ENCODE data around the gene ZBTB40. TPM values are rescaled to one million over a fixed set of nuclear protein-coding genes. Genes with fewer than 3 reads are reported as not detected.

The ZBTB40 gene
- total and polyA plus RNA-seq, 2 of the 13 experiments (the other 11 are each of a cell fraction or from before 2014, with no cell fraction given), result 8.8 to 16.5 TPM

DNA sequence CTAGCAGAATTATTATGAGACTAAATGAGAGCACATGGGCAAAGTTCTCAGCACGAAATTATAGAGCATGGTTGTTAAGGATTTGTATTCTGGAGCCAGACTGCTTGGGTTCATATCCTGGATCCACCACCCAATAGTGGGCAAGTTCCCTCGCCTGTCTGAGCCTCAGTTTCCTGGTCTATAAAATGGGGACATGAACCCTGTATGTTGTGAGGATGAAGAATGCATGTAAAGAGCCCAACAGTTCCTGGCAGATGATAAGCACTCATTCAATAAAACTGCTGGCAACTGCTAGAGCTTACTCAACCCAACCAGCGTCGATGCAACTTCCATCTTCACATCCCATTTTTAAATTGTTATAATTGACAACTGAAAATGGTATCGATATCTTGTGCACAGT, 47.2 kb upstream of the ZBTB40 start:
- in situ Hi-C loops (cut with HindIII; ENCODE audit: extremely low pct_ligation_motif_present, low pct_unique_long_range_greater_than_20kb), result no loop called here
- no TSS peak for BruUV-seq (replicated peaks)

More for the DNA sequence above, 47.2 kb upstream of the ZBTB40 start:
- intact Hi-C loops (cut with micrococcal nuclease; ENCODE audit: unreplicated experiment), result no loop called here
- Histone ChIP-seq H3K27me3 (ENCODE audit: control insufficient read depth in 1 of 2, insufficient read depth in 2 of 2, low read length in 2 of 2) (peaks cover 5 to 49% of the 10 kb centered on the region in 2 experiments; a peak in 3 of 5 replicates), H3K27ac (ENCODE audit: extremely low read length, insufficient read depth, low read length) (no peak overlapping the region), H4K20me1 (ENCODE audit: insufficient read depth, low read length) (no peaks in the 10 kb centered on the region), H2AFZ (ENCODE audit: low read length) (no peak overlapping the region), H3K9ac (ENCODE audit: insufficient read depth, low read depth, low read length) (no peak overlapping the region), H3K4me2 (ENCODE audit: low read depth, low read length) (no peak overlapping the region), H3K4me3 (replicated peaks in 1 of 3; ENCODE audit: insufficient read depth in 1 of 3, low read depth in 2 of 3, low read length in 3 of 3) (no peak overlapping the region), H3K36me3 (replicated peaks in 1 of 2; ENCODE audit: control insufficient read depth in 1 of 2, insufficient read depth in 2 of 2, low read length in 2 of 2) (no peaks in the 10 kb centered on the region), H3K9me3 (ENCODE audit: low read length) (no peaks in the 10 kb centered on the region), H3K4me1 (ENCODE audit: insufficient read depth, low read length) (no peaks in the 10 kb centered on the region), H3K79me2 (ENCODE audit: insufficient read depth, low read length) (no peaks in the 10 kb centered on the region)
- FAIRE-seq (no peak), DNase-seq (ENCODE audit: low spot score) (no peak), ATAC-seq (no peak)
- TF ChIP-seq ZFP1 (CRISPR knock-in tag; IDR thresholded peaks at IDR 0.05), result no peak
- TF ChIP-seq, protein P1, sequence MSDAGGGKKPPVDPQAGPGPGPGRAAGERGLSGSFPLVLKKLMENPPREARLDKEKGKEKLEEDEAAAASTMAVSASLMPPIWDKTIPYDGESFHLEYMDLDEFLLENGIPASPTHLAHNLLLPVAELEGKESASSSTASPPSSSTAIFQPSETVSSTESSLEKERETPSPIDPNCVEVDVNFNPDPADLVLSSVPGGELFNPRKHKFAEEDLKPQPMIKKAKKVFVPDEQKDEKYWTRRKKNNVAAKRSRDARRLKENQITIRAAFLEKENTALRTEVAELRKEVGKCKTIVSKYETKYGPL (CRISPR knock-in tag; IDR thresholded peaks at IDR 0.05), result no peak
- TF ChIP-seq RELA (CRISPR knock-in tag; IDR thresholded peaks at IDR 0.05), result no peak
- TF ChIP-seq, protein P2, sequence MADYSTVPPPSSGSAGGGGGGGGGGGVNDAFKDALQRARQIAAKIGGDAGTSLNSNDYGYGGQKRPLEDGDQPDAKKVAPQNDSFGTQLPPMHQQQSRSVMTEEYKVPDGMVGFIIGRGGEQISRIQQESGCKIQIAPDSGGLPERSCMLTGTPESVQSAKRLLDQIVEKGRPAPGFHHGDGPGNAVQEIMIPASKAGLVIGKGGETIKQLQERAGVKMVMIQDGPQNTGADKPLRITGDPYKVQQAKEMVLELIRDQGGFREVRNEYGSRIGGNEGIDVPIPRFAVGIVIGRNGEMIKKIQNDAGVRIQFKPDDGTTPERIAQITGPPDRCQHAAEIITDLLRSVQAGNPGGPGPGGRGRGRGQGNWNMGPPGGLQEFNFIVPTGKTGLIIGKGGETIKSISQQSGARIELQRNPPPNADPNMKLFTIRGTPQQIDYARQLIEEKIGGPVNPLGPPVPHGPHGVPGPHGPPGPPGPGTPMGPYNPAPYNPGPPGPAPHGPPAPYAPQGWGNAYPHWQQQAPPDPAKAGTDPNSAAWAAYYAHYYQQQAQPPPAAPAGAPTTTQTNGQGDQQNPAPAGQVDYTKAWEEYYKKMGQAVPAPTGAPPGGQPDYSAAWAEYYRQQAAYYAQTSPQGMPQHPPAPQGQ (CRISPR knock-in tag; IDR thresholded peaks at IDR 0.05; ENCODE audit: borderline replicate concordance), result no peak
- no peak for TF ChIP-seq ZNF343 (CRISPR knock-in tag; IDR thresholded peaks at IDR 0.05)
- no peak for TF ChIP-seq HOXD1 (CRISPR knock-in tag; IDR thresholded peaks at IDR 0.05)
- no peak for TF ChIP-seq ZNF354B (CRISPR knock-in tag; IDR thresholded peaks at IDR 0.05)
- no peak for TF ChIP-seq HOXA5 (CRISPR knock-in tag; IDR thresholded peaks at IDR 0.05)
- ChIA-PET POLR2A (no interaction called here), CTCF (ENCODE audit: low intra/inter-chr PET ratio, low total read pairs) (no interaction called here)
- WGBS (ENCODE audit: low lambda C conversion rate), result 17% methylated on average over 5 of the region's 5 CpGs

Data from HepG2 (cell line).